ENCODE results near the gene ZFYVE28.

- TF ChIP-seq CTCF (IDR thresholded peaks at IDR 0.05) = no peak
- no peak for TF ChIP-seq POLR2A (IDR thresholded peaks at IDR 0.05)
Measured at GRCh38 chr4:2365054-2365912, 53.2 kb downstream of the ZFYVE28 start.
